NCI-H82 (cell line): ENCODE results near the gene SFXN2.
A peak's percentile ranks its signal among the peaks of the same experiment; 100 is the strongest.

ENCODE experiments used
- DNase-seq: peaks from one replicate; lab custom pipeline; 2025; lab: John Stamatoyannopoulos, UW

The SFXN2 gene

GRCh38 chr10:102777711-102778453 is 63.4 kb downstream of the SFXN2 start:
- DNase-seq, result peak; percentile 38

- peak; percentile 70 for DNase-seq
Observed at GRCh38 chr10:102778781-102779180, 64.3 kb downstream of the SFXN2 start.

GRCh38 chr10:102779680-102780526 is 65.5 kb downstream of the SFXN2 start:
- no peak for DNase-seq

- DNase-seq, result no peak
Observed at GRCh38 chr10:102780527-102780808, 66.0 kb downstream of the SFXN2 start.

- no peak for DNase-seq
Observed at GRCh38 chr10:102781090-102781920, 66.9 kb downstream of the SFXN2 start.

GRCh38 chr10:102781921-102782557 is 67.6 kb downstream of the SFXN2 start:
- DNase-seq, result no peak

- DNase-seq, result no peak
Observed at GRCh38 chr10:102782673-102783551, 68.5 kb downstream of the SFXN2 start.

GRCh38 chr10:102783568-102783967 is 69.1 kb downstream of the SFXN2 start:
- no peak for DNase-seq

- no peak for DNase-seq
Observed at GRCh38 chr10:102785818-102786217, 71.4 kb downstream of the SFXN2 start.

- DNase-seq, result no peak
Observed at GRCh38 chr10:102791754-102792395, 77.4 kb downstream of the SFXN2 start.
